Measurements from ENCODE around the gene GALNT14.

DNA sequence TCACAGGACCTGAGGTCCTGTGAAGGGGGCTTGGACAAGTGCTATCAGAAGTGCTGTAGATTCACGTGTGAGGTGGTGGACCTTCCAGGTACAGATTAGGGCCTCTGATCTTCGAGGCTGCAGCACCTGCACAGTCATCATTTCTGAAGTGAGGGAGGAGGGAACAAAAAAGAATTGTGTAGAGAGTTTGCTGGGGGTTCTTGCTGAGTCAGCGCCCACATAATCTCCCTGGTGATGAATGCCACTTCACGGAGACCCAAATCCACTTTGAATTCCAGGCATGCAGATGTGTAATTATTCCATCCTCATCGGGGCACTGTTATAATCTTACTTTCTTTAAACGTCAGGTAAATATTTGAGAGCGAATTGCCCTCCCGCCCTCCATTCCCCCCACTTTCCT lies 202.4 kb downstream of the GALNT14 start:
- TF ChIP-seq, protein P1, sequence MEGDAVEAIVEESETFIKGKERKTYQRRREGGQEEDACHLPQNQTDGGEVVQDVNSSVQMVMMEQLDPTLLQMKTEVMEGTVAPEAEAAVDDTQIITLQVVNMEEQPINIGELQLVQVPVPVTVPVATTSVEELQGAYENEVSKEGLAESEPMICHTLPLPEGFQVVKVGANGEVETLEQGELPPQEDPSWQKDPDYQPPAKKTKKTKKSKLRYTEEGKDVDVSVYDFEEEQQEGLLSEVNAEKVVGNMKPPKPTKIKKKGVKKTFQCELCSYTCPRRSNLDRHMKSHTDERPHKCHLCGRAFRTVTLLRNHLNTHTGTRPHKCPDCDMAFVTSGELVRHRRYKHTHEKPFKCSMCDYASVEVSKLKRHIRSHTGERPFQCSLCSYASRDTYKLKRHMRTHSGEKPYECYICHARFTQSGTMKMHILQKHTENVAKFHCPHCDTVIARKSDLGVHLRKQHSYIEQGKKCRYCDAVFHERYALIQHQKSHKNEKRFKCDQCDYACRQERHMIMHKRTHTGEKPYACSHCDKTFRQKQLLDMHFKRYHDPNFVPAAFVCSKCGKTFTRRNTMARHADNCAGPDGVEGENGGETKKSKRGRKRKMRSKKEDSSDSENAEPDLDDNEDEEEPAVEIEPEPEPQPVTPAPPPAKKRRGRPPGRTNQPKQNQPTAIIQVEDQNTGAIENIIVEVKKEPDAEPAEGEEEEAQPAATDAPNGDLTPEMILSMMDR (IDR thresholded peaks at IDR 0.05 in 8 of 11, conservative IDR thresholded peaks at IDR 0.05 in 3 of 11), result no peak
- TF ChIP-seq POLR2AphosphoS5 (IDR thresholded peaks at IDR 0.05) (no peak), POLR2A (IDR thresholded peaks at IDR 0.05) (no peak)
